Adrenal gland (tissue), 5 donors: ENCODE measurements around the gene SLIT3.

Experiments used
- CTCF ChIP-seq, 6 experiments: fragments of 450-650 bp in 4 of 6; fragments of 200-600 bp in 2 of 6; sonication (generic) in 1 of 6; IDR thresholded peaks; 1 replicate in 5 of 6; 2 replicates in 1 of 6; pipeline versions ENCODE4 v1.5.1 to v1.8.0; 2016 to 2021; ENCODE audit warnings: antibody characterized with exemption in 6 of 6, mild to moderate bottlenecking in 2 of 6, moderate library complexity in 1 of 6
- POLR2A ChIP-seq, 2 donors: fragments of 450-650 bp; IDR thresholded peaks; one replicate each; pipeline ENCODE4 v1.6.1; 2017; ENCODE audit warnings: antibody characterized with exemption in 2 of 2, mild to moderate bottlenecking in 2 of 2, moderate library complexity in 1 of 2
- donor health status: DM: no; HTN: no; CAD: no.

DNA sequence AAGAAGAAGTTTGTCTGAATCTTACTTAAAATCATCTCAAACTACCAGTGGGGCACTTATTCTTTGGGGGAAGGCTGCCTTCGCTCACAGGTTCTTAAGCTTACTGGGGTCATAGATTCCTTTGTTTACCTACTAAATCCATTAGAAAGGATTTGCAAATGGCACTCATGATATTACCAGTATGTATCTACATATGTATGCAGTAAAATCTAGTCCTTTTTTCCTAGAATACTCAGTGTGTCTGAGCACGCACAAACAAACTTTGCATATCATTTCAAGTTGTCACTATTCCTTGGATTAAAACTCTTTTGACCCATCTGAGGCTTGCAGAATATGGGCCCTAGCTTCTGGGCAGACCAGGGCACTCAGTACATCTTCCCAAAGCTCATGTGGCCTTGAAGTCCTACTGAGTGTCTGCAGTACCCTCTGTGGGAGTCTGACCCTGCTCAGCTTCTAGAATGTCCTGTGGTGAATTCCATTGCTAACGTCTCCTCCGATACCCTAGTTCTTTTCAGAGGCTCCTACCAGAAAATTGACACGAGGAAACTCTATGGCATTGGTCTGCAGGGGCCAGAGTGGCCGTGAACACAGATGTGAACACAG lies 297.9 kb downstream of the SLIT3 start:
- TF ChIP-seq CTCF (IDR thresholded peaks at IDR 0.05) (no peak), POLR2A (IDR thresholded peaks at IDR 0.05) (no peak)
